ENCODE data around the gene ZNF438.
"Not testable (repeated sequence)": the region's sequence is repeated elsewhere in the genome, so short reads cannot be mapped to it uniquely, and the experiment has no call there.

The ZNF438 gene

GRCh38 chr10:31042670-31043069 lies 11.0 kb upstream of the ZNF438 start:
- Histone ChIP-seq H3K9ac (no peak overlapping the region), H3K4me3 (IDR thresholded peaks at IDR 0.05; ENCODE audit: insufficient read depth, low read depth, low read length) (no peak overlapping the region), H3K4me1 (ENCODE audit: low read depth, poor library complexity, severe bottlenecking) (no peaks in the 10 kb centered on the region), H4K20me1 (ENCODE audit: insufficient read depth) (no peaks in the 10 kb centered on the region), H3K36me3 (ENCODE audit: insufficient read depth) (no peaks in the 10 kb centered on the region), H3K27me3 (ENCODE audit: insufficient read depth, low read depth) (no peaks in the 10 kb centered on the region), H2AFZ (ENCODE audit: low read depth) (no peak overlapping the region), H3K4me2 (no peak overlapping the region), H3K27ac (no peak overlapping the region), H3K79me2 (ENCODE audit: insufficient read depth, low read depth) (no peaks in the 10 kb centered on the region)
- TF ChIP-seq, protein P1, sequence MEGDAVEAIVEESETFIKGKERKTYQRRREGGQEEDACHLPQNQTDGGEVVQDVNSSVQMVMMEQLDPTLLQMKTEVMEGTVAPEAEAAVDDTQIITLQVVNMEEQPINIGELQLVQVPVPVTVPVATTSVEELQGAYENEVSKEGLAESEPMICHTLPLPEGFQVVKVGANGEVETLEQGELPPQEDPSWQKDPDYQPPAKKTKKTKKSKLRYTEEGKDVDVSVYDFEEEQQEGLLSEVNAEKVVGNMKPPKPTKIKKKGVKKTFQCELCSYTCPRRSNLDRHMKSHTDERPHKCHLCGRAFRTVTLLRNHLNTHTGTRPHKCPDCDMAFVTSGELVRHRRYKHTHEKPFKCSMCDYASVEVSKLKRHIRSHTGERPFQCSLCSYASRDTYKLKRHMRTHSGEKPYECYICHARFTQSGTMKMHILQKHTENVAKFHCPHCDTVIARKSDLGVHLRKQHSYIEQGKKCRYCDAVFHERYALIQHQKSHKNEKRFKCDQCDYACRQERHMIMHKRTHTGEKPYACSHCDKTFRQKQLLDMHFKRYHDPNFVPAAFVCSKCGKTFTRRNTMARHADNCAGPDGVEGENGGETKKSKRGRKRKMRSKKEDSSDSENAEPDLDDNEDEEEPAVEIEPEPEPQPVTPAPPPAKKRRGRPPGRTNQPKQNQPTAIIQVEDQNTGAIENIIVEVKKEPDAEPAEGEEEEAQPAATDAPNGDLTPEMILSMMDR (conservative IDR thresholded peaks at IDR 0.05; ENCODE audit: low read depth, low read length), result no peak

GRCh38 chr10:31041011-31041410 lies 9.3 kb upstream of the ZNF438 start:
- H3K79me2 ChIP-seq (ENCODE audit: insufficient read depth, low read depth), result no peaks in the 10 kb centered on the region
- no peak overlapping the region for H3K9ac ChIP-seq
- no peaks in the 10 kb centered on the region for H3K4me1 ChIP-seq (ENCODE audit: low read depth, poor library complexity, severe bottlenecking)
- no peaks in the 10 kb centered on the region for H3K36me3 ChIP-seq (ENCODE audit: insufficient read depth)
- H3K4me3 ChIP-seq (IDR thresholded peaks at IDR 0.05; ENCODE audit: insufficient read depth, low read depth, low read length), result no peak overlapping the region
- TF ChIP-seq, protein P1 (conservative IDR thresholded peaks at IDR 0.05; ENCODE audit: low read depth, low read length), result no peak
- no peaks in the 10 kb centered on the region for H4K20me1 ChIP-seq (ENCODE audit: insufficient read depth)
- H3K27me3 ChIP-seq (ENCODE audit: insufficient read depth, low read depth), result no peaks in the 10 kb centered on the region
- no peak overlapping the region for H2AFZ ChIP-seq (ENCODE audit: low read depth)
- H3K27ac ChIP-seq, result no peak overlapping the region
- no peak overlapping the region for H3K4me2 ChIP-seq

DNA sequence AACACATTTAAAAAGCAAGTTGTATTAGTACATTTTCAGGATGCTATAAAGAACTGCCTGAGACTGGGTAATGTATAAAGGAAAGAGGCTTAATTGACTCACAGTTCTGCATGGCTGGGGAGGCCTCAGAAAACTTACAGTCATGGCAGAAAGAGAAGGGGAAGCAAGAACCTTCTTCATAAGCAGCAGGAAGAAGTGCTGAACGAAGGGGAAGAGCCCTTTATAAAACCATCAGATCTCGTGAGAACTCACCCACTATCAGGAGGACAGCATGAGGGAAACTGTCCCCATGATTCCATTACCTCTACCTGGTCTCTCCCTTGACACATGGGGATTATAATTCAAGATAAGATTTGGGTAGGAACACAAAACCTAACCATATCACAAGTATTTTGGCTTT lies 7.3 kb upstream of the ZNF438 start:
- H3K4me1 ChIP-seq (ENCODE audit: low read depth, poor library complexity, severe bottlenecking), result peaks cover 18% of the 10 kb centered on the region
- not testable (repeated sequence) for H3K9ac ChIP-seq; H3K79me2 ChIP-seq (ENCODE audit: insufficient read depth, low read depth); H2AFZ ChIP-seq (ENCODE audit: low read depth); H3K36me3 ChIP-seq (ENCODE audit: insufficient read depth); H4K20me1 ChIP-seq (ENCODE audit: insufficient read depth); H3K4me3 ChIP-seq (IDR thresholded peaks at IDR 0.05; ENCODE audit: insufficient read depth, low read depth, low read length); H3K27ac ChIP-seq; H3K4me2 ChIP-seq; H3K27me3 ChIP-seq (ENCODE audit: insufficient read depth, low read depth)

DNA sequence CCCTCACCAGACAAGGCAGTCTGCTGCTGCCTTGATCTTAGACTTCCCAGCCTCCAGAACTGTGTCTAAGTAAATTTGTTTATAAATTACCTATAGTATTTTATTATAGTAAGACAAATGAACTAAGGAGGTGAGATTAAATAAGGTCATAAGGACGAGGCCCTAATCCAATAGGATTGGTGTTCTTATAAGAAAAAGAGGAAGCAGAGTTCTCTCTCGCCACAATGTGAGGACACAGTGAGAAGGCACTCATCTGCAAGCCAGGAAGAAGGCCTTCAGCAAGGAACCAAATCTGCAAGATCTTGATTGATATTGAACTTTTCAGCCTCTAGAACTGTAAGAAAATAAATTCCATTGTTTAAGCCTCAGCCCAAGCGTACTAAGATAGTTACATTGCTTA lies 6.1 kb upstream of the ZNF438 start:
- Histone ChIP-seq H3K27ac (no peak overlapping the region), H3K4me2 (no peak overlapping the region), H3K4me3 (IDR thresholded peaks at IDR 0.05; ENCODE audit: insufficient read depth, low read depth, low read length) (no peak overlapping the region), H4K20me1 (ENCODE audit: insufficient read depth) (no peaks in the 10 kb centered on the region), H3K79me2 (ENCODE audit: insufficient read depth, low read depth) (no peaks in the 10 kb centered on the region), H3K36me3 (ENCODE audit: insufficient read depth) (no peaks in the 10 kb centered on the region), H3K9ac (no peak overlapping the region), H2AFZ (ENCODE audit: low read depth) (no peak overlapping the region), H3K4me1 (ENCODE audit: low read depth, poor library complexity, severe bottlenecking) (peaks cover 30% of the 10 kb centered on the region), H3K27me3 (ENCODE audit: insufficient read depth, low read depth) (no peaks in the 10 kb centered on the region)
- TF ChIP-seq, protein P1 (conservative IDR thresholded peaks at IDR 0.05; ENCODE audit: low read depth, low read length), result no peak

- no peak overlapping the region for H3K9ac ChIP-seq
- peaks cover 34% of the 10 kb centered on the region for H3K4me1 ChIP-seq (ENCODE audit: low read depth, poor library complexity, severe bottlenecking)
- no peak overlapping the region for H3K27ac ChIP-seq
- H3K79me2 ChIP-seq (ENCODE audit: insufficient read depth, low read depth), result no peaks in the 10 kb centered on the region
- no peak overlapping the region for H2AFZ ChIP-seq (ENCODE audit: low read depth)
- no peak overlapping the region for H3K4me2 ChIP-seq
- no peaks in the 10 kb centered on the region for H3K36me3 ChIP-seq (ENCODE audit: insufficient read depth)
- TF ChIP-seq, protein P1 (conservative IDR thresholded peaks at IDR 0.05; ENCODE audit: low read depth, low read length), result no peak
- H3K4me3 ChIP-seq (IDR thresholded peaks at IDR 0.05; ENCODE audit: insufficient read depth, low read depth, low read length), result no peak overlapping the region
- H3K27me3 ChIP-seq (ENCODE audit: insufficient read depth, low read depth), result no peaks in the 10 kb centered on the region
- no peaks in the 10 kb centered on the region for H4K20me1 ChIP-seq (ENCODE audit: insufficient read depth)
These were observed 4.5 kb upstream of the ZNF438 start for GRCh38 chr10:31036209-31036608.
